Upper lobe of right lung (tissue), 1 donor: ENCODE measurements around the gene WDTC1. TPM values are rescaled to one million over a fixed set of nuclear protein-coding genes. Genes with fewer than 3 reads are reported as not detected.
A peak's percentile ranks its signal among the peaks of the same experiment; 100 is the strongest.

Experiments used
- ATAC-seq: fragments of 200-7000 bp; cut with Tn5 transposase; one replicate; pipeline ENCODE4 v1.9.1; 2020; ENCODE audit warnings: mild to moderate bottlenecking, moderate library complexity
- DNase-seq: peaks from one replicate; pipeline ENCODE4 v3.0.0-alpha.2; 2020
- H3K27ac ChIP-seq: fragments of 200-600 bp; one replicate; pipeline ENCODE4 v1.8.0; 2022
- H3K27me3 ChIP-seq: fragments of 200-600 bp; one replicate; pipeline ENCODE4 v1.8.0; 2022; ENCODE audit warnings: mild to moderate bottlenecking
- H3K36me3 ChIP-seq: fragments of 200-600 bp; one replicate; pipeline ENCODE4 v1.8.0; 2022
- H3K4me1 ChIP-seq: fragments of 200-600 bp; one replicate; pipeline ENCODE4 v1.8.0; 2022
- H3K4me3 ChIP-seq: fragments of 200-600 bp; one replicate; pipeline ENCODE4 v1.8.0; 2022; ENCODE audit warnings: mild to moderate bottlenecking
- H3K9me3 ChIP-seq: fragments of 200-600 bp; one replicate; pipeline ENCODE4 v1.8.0; 2022
- CTCF ChIP-seq: fragments of 200-600 bp; IDR thresholded peaks from one replicate; pipeline ENCODE4 v1.8.0; 2022; ENCODE audit warnings: antibody characterized with exemption
- intact Hi-C: fragments of 100-400 bp; cut with DNase I; formaldehyde crosslinking; loops from one replicate; pipeline ENCODE4 v1.11.0; 2022
- total RNA-seq: library from RNA; stranded (reverse); fragmentation: NEBNext Ultra II Directional; extraction: Animal tissue kit (Norgen Biotek cat#: 25700); gene quantifications from one replicate; pipeline ENCODE4 v1.2.1, GENCODE V29; 2021
- donor health status: DM: no; HTN: yes; CAD: no; lungs with severe emphysema.

Gene WDTC1
- total RNA-seq, 1 donor from 2014 or later = 44.1 TPM

GRCh38 chr1:27225621-27226020, 8.8 kb upstream of the WDTC1 start:
- no peaks in the 10 kb centered on the region for H3K9me3 ChIP-seq
- ATAC-seq (no peak), DNase-seq (no peak)
- no peak overlapping the region for H3K27ac ChIP-seq
- H3K4me1 ChIP-seq = no peaks in the 10 kb centered on the region
- H3K4me3 ChIP-seq = no peak overlapping the region
- H3K27me3 ChIP-seq = no peaks in the 10 kb centered on the region
- no peaks in the 10 kb centered on the region for H3K36me3 ChIP-seq
- intact Hi-C loops = no loop called here
- no peak for TF ChIP-seq CTCF

GRCh38 chr1:27227765-27228164, 6.7 kb upstream of the WDTC1 start:
- no peaks in the 10 kb centered on the region for H3K36me3 ChIP-seq
- H3K4me1 ChIP-seq = no peaks in the 10 kb centered on the region
- no peak for DNase-seq
- no peak for ATAC-seq
- H3K27me3 ChIP-seq = no peaks in the 10 kb centered on the region
- H3K4me3 ChIP-seq = no peak overlapping the region
- no peak overlapping the region for H3K27ac ChIP-seq
- TF ChIP-seq CTCF = no peak
- H3K9me3 ChIP-seq = no peaks in the 10 kb centered on the region
- intact Hi-C loops = no loop called here

GRCh38 chr1:27233667-27234048, 774 bp upstream of the WDTC1 start:
- Histone ChIP-seq H3K4me1 (peaks cover 26% of the 10 kb centered on the region), H3K9me3 (no peaks in the 10 kb centered on the region), H3K36me3 (no peaks in the 10 kb centered on the region), H3K27me3 (no peaks in the 10 kb centered on the region), H3K4me3 (peak overlapping the region; percentile 80), H3K27ac (peak overlapping the region; percentile 53)
- intact Hi-C loops = no loop called here
- TF ChIP-seq CTCF = no peak
- ATAC-seq (no peak), DNase-seq (no peak)

GRCh38 chr1:27235827-27236226, 1.4 kb downstream of the WDTC1 start:
- ATAC-seq = no peak
- TF ChIP-seq CTCF = no peak
- intact Hi-C loops = no loop called here

GRCh38 chr1:27237112-27237511, 2.7 kb downstream of the WDTC1 start:
- Histone ChIP-seq H3K27ac (no peak overlapping the region), H3K9me3 (no peaks in the 10 kb centered on the region), H3K4me3 (no peak overlapping the region), H3K36me3 (no peaks in the 10 kb centered on the region), H3K4me1 (peaks cover 26% of the 10 kb centered on the region), H3K27me3 (no peaks in the 10 kb centered on the region)
- no peak for ATAC-seq
- no peak for TF ChIP-seq CTCF
- intact Hi-C loops = no loop called here
- no peak for DNase-seq

More at GRCh38 chr1:27235827-27236226, 1.4 kb downstream of the WDTC1 start:
- DNase-seq = no peak
- H3K36me3 ChIP-seq = no peaks in the 10 kb centered on the region
- H3K27me3 ChIP-seq = no peaks in the 10 kb centered on the region
- H3K9me3 ChIP-seq = no peaks in the 10 kb centered on the region
- peak overlapping the region; percentile 80 for H3K4me3 ChIP-seq
- H3K4me1 ChIP-seq = peaks cover 26% of the 10 kb centered on the region
- H3K27ac ChIP-seq = peak overlapping the region; percentile 6

GRCh38 chr1:27238032-27238431, 3.6 kb downstream of the WDTC1 start:
- Histone ChIP-seq H3K27ac (no peak overlapping the region), H3K27me3 (no peaks in the 10 kb centered on the region), H3K4me1 (peaks cover 26% of the 10 kb centered on the region), H3K9me3 (no peaks in the 10 kb centered on the region), H3K36me3 (no peaks in the 10 kb centered on the region), H3K4me3 (no peak overlapping the region)
- no peak for DNase-seq
- TF ChIP-seq CTCF = no peak
- intact Hi-C loops = no loop called here
- no peak for ATAC-seq
